Mammary epithelial cell (primary cell): ENCODE measurements around the gene SNRNP35.

Experiments used
- CTCF ChIP-seq, 2 donors: IDR thresholded peaks in 1 of 2; conservative IDR thresholded peaks in 1 of 2; 2 replicates each; pipeline ENCODE4 v1.5.1; 2011 to 2012; ENCODE audit warnings: inconsistent platforms in 2 of 2, low read length in 2 of 2, mild to moderate bottlenecking in 2 of 2, control low read depth in 1 of 2, low read depth in 1 of 2; ENCODE audit not compliant: insufficient read depth in 1 of 2; ENCODE audit errors: extremely low read depth in 1 of 2
- EZH2 ChIP-seq: IDR thresholded peaks from 2 replicates; pipeline ENCODE4 v1.6.1; 2012; ENCODE audit warnings: low read length, inconsistent platforms, borderline replicate concordance

GRCh38 chr12:123513805-123514204, 55.9 kb downstream of the SNRNP35 start:
- TF ChIP-seq CTCF (conservative IDR thresholded peaks at IDR 0.05 in 1 of 2, IDR thresholded peaks at IDR 0.05 in 1 of 2; ENCODE audit: extremely low read depth in 1 of 2, insufficient read depth in 1 of 2, low read depth in 1 of 2, low read length in 2 of 2): no peak
- TF ChIP-seq EZH2: no peak
